Activated CD4-positive, alpha-beta T cell treated with anti-CD3 and anti-CD28 coated beads, Interleukin-2, Interleukin-6, amounts not matched to agents 100 ng/mL and 50 ng/mL, durations not matched to agents 16 hours and 8 hours (primary cell): Measurements from ENCODE around the gene POLD4.
A peak's percentile ranks its signal among the peaks of the same experiment; 100 is the strongest.

Experiments used
- DNase-seq: peaks from one replicate; pipeline ENCODE4 v3.0.0-alpha.2; 2020

POLD4 gene

GRCh38 chr11:67314218-67314617 lies 39.1 kb downstream of the POLD4 start:
- no peak for DNase-seq

- DNase-seq = no peak
Observed at GRCh38 chr11:67313125-67313890, 40.0 kb downstream of the POLD4 start.

DNA sequence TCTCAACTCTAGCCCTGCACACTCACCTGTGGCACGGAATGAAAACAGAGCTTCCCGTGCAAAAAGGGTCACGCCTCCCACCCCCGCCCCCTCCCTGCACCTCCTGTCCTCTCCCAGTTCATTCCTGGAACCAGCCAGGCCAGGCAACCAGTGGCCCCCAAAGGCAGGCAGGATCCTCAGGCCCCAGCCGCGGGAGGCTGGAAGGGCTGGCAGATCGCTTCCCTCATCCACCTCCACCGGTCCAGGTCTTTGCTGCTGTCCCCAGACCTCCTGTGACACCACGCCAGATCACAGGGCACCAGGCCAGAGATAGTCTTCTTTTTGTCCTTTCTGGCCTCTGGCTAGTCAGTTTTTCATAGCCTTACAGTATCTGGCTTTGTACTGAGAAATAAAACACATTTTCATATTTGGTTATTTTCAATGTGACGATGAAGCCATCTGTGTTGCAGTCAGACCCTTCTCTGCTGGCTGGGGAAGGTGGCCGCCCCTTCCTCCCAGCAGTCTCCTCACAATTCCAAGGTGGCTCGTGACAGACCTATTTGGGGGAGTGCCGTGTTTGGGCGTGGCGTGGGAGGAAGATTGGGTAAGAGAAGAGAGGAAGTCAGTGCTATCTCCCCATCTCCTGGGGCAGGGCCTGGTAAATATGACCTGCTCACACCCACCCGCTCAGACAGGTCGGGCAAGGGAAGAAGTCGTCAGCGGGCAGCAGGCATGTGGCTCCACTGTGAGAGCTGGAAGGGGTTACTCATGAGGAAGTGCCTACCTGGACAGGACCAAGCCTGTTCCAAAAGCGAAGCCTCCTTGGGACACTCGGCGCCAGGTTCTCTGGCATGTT lies 40.9 kb downstream of the POLD4 start:
- peak; percentile 36 for DNase-seq

DNA sequence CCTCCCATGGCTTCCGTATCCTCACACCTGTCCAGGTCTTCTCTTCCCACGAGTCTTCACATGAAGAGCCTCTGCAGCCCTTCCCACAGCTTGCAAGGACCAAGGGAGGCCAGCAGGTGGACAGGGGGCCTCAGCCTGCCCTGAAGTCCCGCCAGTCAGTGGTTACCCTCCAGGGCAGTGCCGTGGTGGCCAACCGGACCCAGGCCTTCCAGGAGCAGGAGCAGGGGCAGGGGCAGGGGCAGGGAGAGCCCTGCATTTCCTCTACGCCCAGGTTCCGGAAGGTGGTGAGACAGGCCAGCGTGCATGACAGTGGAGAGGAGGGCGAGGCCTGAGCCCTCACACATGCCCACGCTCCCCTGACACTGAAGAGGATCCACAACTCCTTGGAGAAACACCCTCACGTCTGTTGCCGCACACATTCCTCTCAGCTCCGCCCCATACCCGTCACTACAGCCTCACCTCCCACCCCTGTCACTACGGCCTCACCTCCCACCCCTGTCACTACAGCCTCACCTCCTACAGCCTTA lies 41.7 kb downstream of the POLD4 start:
- DNase-seq = no peak

- DNase-seq = no peak
Observed at GRCh38 chr11:67311051-67311555, 42.2 kb downstream of the POLD4 start.

- DNase-seq = no peak
Observed at GRCh38 chr11:67310246-67311050, 42.9 kb downstream of the POLD4 start.

DNA sequence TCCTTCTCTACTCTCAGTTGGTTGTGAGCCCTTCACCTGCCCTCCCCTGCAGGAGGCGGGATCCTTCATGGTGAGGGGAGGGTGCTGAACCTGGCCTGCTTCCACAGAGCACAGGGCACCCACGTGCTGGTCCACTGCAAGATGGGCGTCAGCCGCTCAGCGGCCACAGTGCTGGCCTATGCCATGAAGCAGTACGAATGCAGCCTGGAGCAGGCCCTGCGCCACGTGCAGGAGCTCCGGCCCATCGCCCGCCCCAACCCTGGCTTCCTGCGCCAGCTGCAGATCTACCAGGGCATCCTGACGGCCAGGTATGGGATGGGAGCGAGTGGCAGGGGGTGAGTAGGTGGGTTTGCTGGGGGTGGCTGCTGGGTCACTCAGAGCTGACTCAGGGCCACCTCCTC lies 43.7 kb downstream of the POLD4 start:
- DNase-seq = no peak

GRCh38 chr11:67309166-67309565 lies 44.2 kb downstream of the POLD4 start:
- no peak for DNase-seq

DNA sequence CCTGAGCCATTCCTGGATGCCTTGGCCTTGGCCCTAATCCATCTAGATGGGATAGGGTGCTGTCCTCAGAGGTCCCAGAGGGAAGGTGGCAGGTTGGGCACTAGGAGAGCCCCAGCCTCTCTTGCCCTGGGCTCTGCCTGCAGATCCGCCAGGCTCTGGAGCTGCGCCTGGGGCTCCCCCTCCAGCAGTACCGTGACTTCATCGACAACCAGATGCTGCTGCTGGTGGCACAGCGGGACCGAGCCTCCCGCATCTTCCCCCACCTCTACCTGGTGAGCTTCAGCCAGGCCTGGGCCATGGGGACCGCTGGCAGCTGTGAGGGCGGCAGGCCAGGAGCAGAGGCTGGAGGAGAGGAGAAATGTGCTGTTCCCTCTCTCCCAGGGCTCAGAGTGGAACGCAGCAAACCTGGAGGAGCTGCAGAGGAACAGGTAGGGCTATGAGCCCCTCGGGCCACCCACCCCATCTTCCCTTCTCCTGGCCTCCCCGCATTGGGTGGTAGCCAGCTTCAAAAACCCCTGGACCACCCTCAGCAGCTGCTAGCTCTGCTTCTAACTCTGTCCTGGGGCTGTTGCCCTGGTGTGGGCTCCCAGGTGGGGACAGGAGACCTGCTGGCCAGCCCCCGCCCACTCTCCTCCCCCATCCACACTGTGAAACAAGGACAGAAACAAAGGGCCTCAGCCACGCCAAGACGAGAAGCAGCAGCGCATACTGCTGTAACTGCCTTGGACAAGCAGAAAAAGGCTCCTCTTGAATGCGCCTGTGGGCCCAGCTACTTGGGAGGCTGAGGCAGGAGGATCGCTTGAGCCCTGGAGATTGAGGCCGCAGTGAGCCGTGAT lies 45.1 kb downstream of the POLD4 start:
- no peak for DNase-seq

DNA sequence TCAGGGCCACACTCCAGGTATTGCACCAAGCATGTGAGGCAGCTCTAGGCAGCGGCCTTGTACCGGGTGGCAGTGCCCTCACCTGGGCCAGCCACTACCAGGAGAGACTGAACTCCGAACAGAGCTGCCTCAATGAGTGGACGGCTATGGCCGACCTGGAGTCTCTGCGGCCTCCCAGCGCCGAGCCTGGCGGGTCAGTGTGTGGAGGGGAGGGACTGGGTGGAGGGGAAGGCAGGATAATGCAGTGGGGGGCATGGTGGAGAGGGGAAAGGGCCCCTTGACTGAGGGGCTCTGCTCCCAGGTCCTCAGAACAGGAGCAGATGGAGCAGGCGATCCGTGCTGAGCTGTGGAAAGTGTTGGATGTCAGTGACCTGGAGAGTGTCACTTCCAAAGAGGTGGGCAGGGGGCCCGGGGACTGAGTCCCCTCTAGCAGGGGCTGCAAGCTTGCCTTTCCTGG lies 45.8 kb downstream of the POLD4 start:
- DNase-seq = no peak

GRCh38 chr11:67306769-67307544 lies 46.4 kb downstream of the POLD4 start:
- DNase-seq = no peak

DNA sequence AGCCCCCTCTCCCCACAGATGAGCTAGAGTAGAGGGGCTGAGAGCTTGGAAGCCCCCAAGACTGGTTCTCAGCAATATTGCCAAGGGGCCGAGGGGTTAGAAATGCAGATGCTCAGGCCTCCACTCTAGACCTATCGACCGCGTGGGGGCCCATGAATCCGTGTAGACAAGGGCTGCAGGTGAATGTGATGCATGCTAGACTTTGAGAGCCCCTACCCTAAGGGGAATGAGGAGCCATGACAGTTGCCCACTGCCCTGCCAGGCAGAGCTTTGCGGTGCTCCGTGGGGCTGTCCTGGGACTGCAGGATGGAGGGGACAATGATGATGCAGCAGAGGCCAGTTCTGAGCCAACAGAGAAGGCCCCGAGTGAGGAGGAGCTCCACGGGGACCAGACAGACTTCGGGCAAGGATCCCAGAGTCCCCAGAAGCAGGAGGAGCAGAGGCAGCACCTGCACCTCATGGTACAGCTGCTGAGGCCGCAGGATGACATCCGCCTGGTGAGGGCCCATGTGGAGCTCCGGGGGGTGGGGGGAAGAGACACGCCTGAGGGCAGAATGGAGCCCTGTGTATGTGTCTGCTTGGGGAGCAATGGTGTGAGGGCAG lies 48.7 kb downstream of the POLD4 start:
- no peak for DNase-seq

DNA sequence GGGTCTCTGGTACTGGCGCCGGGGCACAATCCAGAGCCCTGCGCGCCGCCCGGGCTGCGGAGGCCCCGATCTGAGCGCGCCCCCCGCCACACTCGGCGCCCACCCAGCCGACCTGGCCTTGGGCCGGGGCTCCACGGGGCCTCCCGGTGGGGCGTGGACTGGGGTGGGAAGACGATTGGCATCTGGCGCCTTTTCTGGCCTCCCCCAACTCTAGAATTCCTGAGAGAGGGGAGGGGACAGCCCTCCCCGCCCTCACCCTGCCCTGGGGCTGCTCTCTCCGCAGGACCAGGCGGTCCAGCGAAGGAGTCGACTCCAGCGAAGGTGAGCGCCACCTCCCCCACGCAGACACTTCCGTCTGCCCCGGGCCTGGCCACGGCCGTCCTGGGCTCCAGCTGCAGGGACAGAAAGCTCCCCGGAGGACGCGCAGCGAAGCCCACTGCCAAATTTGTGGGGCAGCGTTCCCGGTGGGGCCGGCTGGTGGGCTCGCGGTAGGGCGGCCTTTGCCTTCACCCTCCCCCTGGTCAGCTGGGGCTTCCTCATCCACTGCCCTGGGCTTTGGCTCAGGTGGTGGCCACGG lies 49.4 kb downstream of the POLD4 start:
- no peak for DNase-seq

GRCh38 chr11:67303132-67303834 lies 50.1 kb downstream of the POLD4 start, which contains the start of gene SSH3:
SSH3 (plus strand) TSS chr11:67303530; CDS start chr11:67303626, 96 bp downstream.
- DNase-seq = peak; percentile 54

- DNase-seq = no peak
Observed at GRCh38 chr11:67302571-67303131, 50.7 kb downstream of the POLD4 start.

GRCh38 chr11:67301951-67302516 lies 51.3 kb downstream of the POLD4 start:
- DNase-seq = no peak

- no peak for DNase-seq
Observed at GRCh38 chr11:67301313-67301921, 51.9 kb downstream of the POLD4 start.
